Right atrium auricular region (tissue), 2 donors: ENCODE measurements around the gene KLF16. TPM values are rescaled to one million over a fixed set of nuclear protein-coding genes. Genes with fewer than 3 reads are reported as not detected.

Experiments
- DNase-seq: peaks from one replicate; pipeline ENCODE4 v3.0.0-alpha.2; 2019; ENCODE audit warnings: low spot score
- H3K27ac ChIP-seq, 2 donors: fragments of 200-600 bp; sonication (generic); 1 replicate in 1 of 2; 2 replicates in 1 of 2; pipeline ENCODE4 v1.5.1; 2016 to 2019
- H3K27me3 ChIP-seq, 2 donors: fragments of 200-600 bp; sonication (generic); one replicate each; pipeline versions ENCODE4 v1.5.1 to v1.6.0; 2017 to 2019
- H3K36me3 ChIP-seq: fragments of 200-600 bp; sonication (generic); one replicate; pipeline ENCODE4 v1.5.1; 2016
- H3K4me1 ChIP-seq, 2 donors: fragments of 200-600 bp; sonication (generic); one replicate each; pipeline versions ENCODE4 v1.5.1 to v1.6.0; 2017 to 2019
- H3K4me3 ChIP-seq, 2 donors: fragments of 200-600 bp; sonication (generic); 1 replicate in 1 of 2; 2 replicates in 1 of 2; pipeline ENCODE4 v1.5.1; 2017 to 2019; ENCODE audit warnings: mild to moderate bottlenecking in 1 of 2, moderate library complexity in 1 of 2
- H3K9me3 ChIP-seq, 2 donors: fragments of 200-600 bp; sonication (generic); one replicate each; pipeline ENCODE4 v1.5.1; 2019
- CTCF ChIP-seq, 2 donors: fragments of 200-600 bp; sonication (generic); IDR thresholded peaks; one replicate each; pipeline ENCODE4 v1.5.1; 2019; ENCODE audit warnings: antibody characterized with exemption in 2 of 2
- total RNA-seq, 2 donors: library from RNA; depleted of rRNA; stranded (reverse); fragments of >200 nt; gene quantifications; one replicate each; pipeline ENCODE4 v1.1.0, GENCODE V29; 2016

Gene KLF16
- total RNA-seq, 2 donors from 2014 or later: 4.4 to 5.6 TPM

GRCh38 chr19:1908364-1908678, 44.9 kb upstream of the KLF16 start:
- Histone ChIP-seq H3K4me1 (peaks cover 0 to 24% of the 10 kb centered on the region in 2 donors), H3K9me3 (no peaks in the 10 kb centered on the region), H3K27me3 (no peaks in the 10 kb centered on the region), H3K36me3 (peaks cover 8% of the 10 kb centered on the region), H3K27ac (no peak overlapping the region), H3K4me3 (no peak overlapping the region)
- no peak for DNase-seq
- TF ChIP-seq CTCF (IDR thresholded peaks at IDR 0.05): no peak

- H3K4me3 ChIP-seq: no peak overlapping the region
- TF ChIP-seq CTCF (IDR thresholded peaks at IDR 0.05): no peak
- no peak overlapping the region for H3K27ac ChIP-seq
- peaks cover 2% of the 10 kb centered on the region for H3K36me3 ChIP-seq
- H3K9me3 ChIP-seq: no peaks in the 10 kb centered on the region
- DNase-seq: no peak
- no peaks in the 10 kb centered on the region for H3K27me3 ChIP-seq
- peaks cover 0 to 24% of the 10 kb centered on the region in 2 donors for H3K4me1 ChIP-seq
Observed at GRCh38 chr19:1907563-1908363, 44.4 kb upstream of the KLF16 start.

GRCh38 chr19:1906985-1907562, 43.7 kb upstream of the KLF16 start:
- Histone ChIP-seq H3K9me3 (no peaks in the 10 kb centered on the region), H3K4me3 (no peak overlapping the region), H3K4me1 (peaks cover 0 to 24% of the 10 kb centered on the region in 2 donors), H3K27ac (no peak overlapping the region), H3K27me3 (no peaks in the 10 kb centered on the region), H3K36me3 (no peaks in the 10 kb centered on the region)
- DNase-seq: no peak
- TF ChIP-seq CTCF (IDR thresholded peaks at IDR 0.05): no peak

- Histone ChIP-seq H3K36me3 (no peaks in the 10 kb centered on the region), H3K9me3 (no peaks in the 10 kb centered on the region), H3K27ac (peak overlapping the region; percentile 76 to 79), H3K4me1 (peaks cover 0 to 24% of the 10 kb centered on the region in 2 donors), H3K4me3 (peak overlapping the region; percentile 59 to 68), H3K27me3 (no peaks in the 10 kb centered on the region)
- no peak for DNase-seq
- TF ChIP-seq CTCF (IDR thresholded peaks at IDR 0.05): no peak
Observed at GRCh38 chr19:1905863-1906375, 42.5 kb upstream of the KLF16 start.

- peak within 1 kb of the TSS; percentile 76 to 79 for H3K27ac ChIP-seq
- H3K4me3 ChIP-seq: peak within 1 kb of the TSS; percentile 59 to 68
- peaks cover 0 to 24% of the 10 kb centered on the region in 2 donors for H3K4me1 ChIP-seq
- peak; percentile 97 for DNase-seq
- no peaks in the 10 kb centered on the region for H3K9me3 ChIP-seq
- no peaks in the 10 kb centered on the region for H3K36me3 ChIP-seq
- no peaks in the 10 kb centered on the region for H3K27me3 ChIP-seq
- no peak for TF ChIP-seq CTCF (IDR thresholded peaks at IDR 0.05)
Observed at GRCh38 chr19:1905110-1905862, 41.9 kb upstream of the KLF16 start, which contains the start of the genes ADAT3 and SCAMP4. ADAT3 (plus strand) TSS chr19:1905399; CDS start chr19:1912048, 6,649 bp downstream. SCAMP4 (plus strand) TSS chr19:1905399; CDS start chr19:1915020, 9,621 bp downstream.
